Uterus (tissue), 2 donors: ENCODE data around the gene ATF4.

Experiments
- CTCF ChIP-seq, 4 experiments: fragments of 200-600 bp in 2 of 4; fragments of 450-650 bp in 2 of 4; sonication (generic) in 2 of 4; IDR thresholded peaks; one replicate each; pipeline ENCODE4 v1.5.1; 2016 to 2019; ENCODE audit warnings: antibody characterized with exemption in 4 of 4, mild to moderate bottlenecking in 2 of 4, moderate library complexity in 1 of 4
- POLR2A ChIP-seq, 2 donors: fragments of 450-650 bp; IDR thresholded peaks; one replicate each; pipeline ENCODE4 v1.6.1; 2016; ENCODE audit warnings: antibody characterized with exemption in 2 of 2, mild to moderate bottlenecking in 1 of 2, moderate library complexity in 1 of 2

GRCh38 chr22:39565414-39565944 lies 45.1 kb downstream of the ATF4 start:
- TF ChIP-seq CTCF (IDR thresholded peaks at IDR 0.05) (no peak), POLR2A (IDR thresholded peaks at IDR 0.05) (no peak)
